A673 (cell line): Measurements from ENCODE around the gene MSANTD2. TPM values are rescaled to one million over a fixed set of nuclear protein-coding genes. Genes with fewer than 3 reads are reported as not detected.

Experiments
- BruUV-seq: library from RNA; stranded (reverse); fragments of 400-500 nt; replicated peaks from 2 replicates; lab custom pipeline; 2021; lab: Mats Ljungman, UMichigan
- CTCF ChIA-PET: fragments of 300-600 bp; sonication (Branson Sonifier 250); formaldehyde crosslinking; loops from one replicate; lab custom pipeline; 2022; ENCODE audit warnings: antibody characterized with exemption; lab: Charles Lee
- POLR2A ChIA-PET: fragments of 300-600 bp; sonication (Branson Sonifier 250); formaldehyde crosslinking; loops from one replicate; lab custom pipeline; 2022; ENCODE audit warnings: antibody characterized with exemption; ENCODE audit not compliant: low non-redundant PET; lab: Charles Lee
- DNase-seq: peaks from one replicate; pipeline ENCODE4 v3.0.0-alpha.2; 2015; ENCODE audit warnings: low spot score
- H3K27ac ChIP-seq: fragments of 200-600 bp; sonication (generic); 2 replicates; pipeline ENCODE4 v1.5.1; 2016; ENCODE audit warnings: mixed run types, low read depth, mild to moderate bottlenecking, mixed read lengths, antibody characterized with exemption, low read length; ENCODE audit not compliant: poor library complexity, severe bottlenecking
- H3K27me3 ChIP-seq: fragments of 200-600 bp; sonication (generic); replicated peaks from 2 replicates; pipeline ENCODE4 v1.6.1; 2017; ENCODE audit warnings: mixed run types, low read depth, mild to moderate bottlenecking, mixed read lengths, antibody characterized with exemption, low read length; ENCODE audit not compliant: insufficient read depth, poor library complexity
- H3K36me3 ChIP-seq: fragments of 200-600 bp; sonication (generic); 2 replicates; pipeline ENCODE4 v1.6.1; 2016; ENCODE audit warnings: mixed run types, mild to moderate bottlenecking, mixed read lengths, antibody characterized with exemption, low read length; ENCODE audit not compliant: insufficient read depth, poor library complexity, severe bottlenecking
- H3K4me1 ChIP-seq: fragments of 200-600 bp; sonication (generic); 2 replicates; pipeline ENCODE4 v1.6.1; 2017; ENCODE audit warnings: mixed run types, mild to moderate bottlenecking, mixed read lengths, antibody characterized with exemption, low read length; ENCODE audit not compliant: insufficient read depth, poor library complexity, severe bottlenecking
- H3K4me3 ChIP-seq: fragments of 200-600 bp; sonication (generic); 2 replicates; pipeline ENCODE4 v1.5.1; 2016; ENCODE audit warnings: low read depth, mixed run types, mild to moderate bottlenecking, mixed read lengths, low read length; ENCODE audit not compliant: poor library complexity, severe bottlenecking
- H3K9me3 ChIP-seq: fragments of 200-600 bp; sonication (generic); 2 replicates; pipeline ENCODE4 v1.6.1; 2016; ENCODE audit warnings: mixed run types, low read depth, mild to moderate bottlenecking, mixed read lengths, antibody characterized with exemption, low read length; ENCODE audit not compliant: poor library complexity, severe bottlenecking
- CTCF ChIP-seq: fragments of 300-800, 200-600 bp; sonication (generic); conservative IDR thresholded peaks from 2 replicates; pipeline ENCODE4 v1.5.1; 2017; ENCODE audit warnings: low read depth, mild to moderate bottlenecking, antibody characterized with exemption, low read length, moderate library complexity, mixed read lengths
- EZH2 ChIP-seq: fragments of 200-600 bp; sonication (generic); IDR thresholded peaks from 2 replicates; pipeline ENCODE4 v1.6.1; 2017; ENCODE audit warnings: borderline replicate concordance, low read depth, mild to moderate bottlenecking, mixed read lengths, antibody characterized with exemption, low read length; ENCODE audit not compliant: poor library complexity, severe bottlenecking
- intact Hi-C: fragments of 100-400 bp; cut with micrococcal nuclease; formaldehyde crosslinking; loops from one replicate; pipeline ENCODE4 v1.10.0; 2022; ENCODE audit not compliant: unreplicated experiment
- total RNA-seq: library from RNA; stranded (reverse); gene quantifications from 2 replicates; pipeline ENCODE4 v1.2.3, GENCODE V29; 2021

The MSANTD2 gene
- total RNA-seq, 1 experiment from 2014 or later: 33.3 TPM

GRCh38 chr11:124798991-124799347 lies 1.2 kb downstream of the MSANTD2 start:
- peak; percentile 50 for DNase-seq
- intact Hi-C loops: no loop called here
- Histone ChIP-seq H3K4me1 (peaks cover 37% of the 10 kb centered on the region), H3K27ac (peak overlapping the region; percentile 99), H3K4me3 (peak overlapping the region; percentile 97), H3K9me3 (no peaks in the 10 kb centered on the region), H3K36me3 (no peaks in the 10 kb centered on the region), H3K27me3 (no peaks in the 10 kb centered on the region)
- ChIA-PET CTCF (interaction anchor here (0.6 to 1.1 kb wide), 3 partner anchors 39 to 191 kb away, joined by 3 to 9 read pairs (median 4); no protein-coding TSS in a partner anchor), POLR2A (interaction anchor here (0.6 to 0.8 kb wide), 3 partner anchors 197 to 1556 kb away, joined by 3 to 10 read pairs (median 5); no protein-coding TSS in a partner anchor)
- no TSS peak for BruUV-seq
- TF ChIP-seq CTCF (no peak), EZH2 (no peak)

- POLR2A ChIA-PET: no interaction called here
- intact Hi-C loops: no loop called here
- no TSS peak for BruUV-seq
Measured at GRCh38 chr11:124796312-124796711, 3.9 kb downstream of the MSANTD2 start.

DNA sequence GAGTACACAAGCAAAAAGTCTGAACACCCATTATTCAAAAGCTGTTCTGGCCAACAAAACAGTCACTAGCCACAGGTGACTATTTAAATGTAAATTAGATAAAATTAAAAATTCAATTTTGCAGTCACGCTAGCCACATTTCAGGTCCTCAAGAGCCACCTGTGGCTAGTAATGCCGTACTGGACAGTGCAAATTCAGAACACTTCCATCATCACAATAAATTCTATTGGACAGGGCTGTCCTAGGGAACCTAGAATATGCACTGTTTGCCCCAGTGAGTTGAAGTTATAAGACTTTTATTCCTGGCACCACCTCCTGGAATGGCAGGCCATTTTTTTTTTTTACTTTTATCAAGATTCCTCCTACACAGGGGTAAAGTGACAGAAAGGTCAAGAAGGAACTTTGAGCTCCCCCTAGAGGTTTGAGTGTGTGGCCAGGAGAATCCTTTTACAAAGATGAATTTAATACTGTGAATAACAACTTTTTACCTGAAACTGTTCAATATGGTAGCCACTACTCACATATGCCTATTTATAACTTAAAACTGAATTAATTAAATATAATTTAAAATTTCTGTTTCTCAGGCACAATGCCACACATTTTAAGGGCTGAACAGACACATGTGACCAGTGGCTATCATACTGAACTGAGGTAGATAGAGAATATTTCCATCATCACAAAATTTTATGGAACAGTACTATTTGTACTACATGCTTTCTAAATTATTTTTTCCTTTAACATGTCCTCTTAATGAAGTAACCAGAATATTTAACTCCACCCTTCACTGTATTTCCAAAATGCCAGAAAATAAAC lies 6.5 kb downstream of the MSANTD2 start:
- TF ChIP-seq EZH2 (no peak), CTCF (peak; percentile 88)
- Histone ChIP-seq H3K27ac (no peak overlapping the region), H3K9me3 (no peaks in the 10 kb centered on the region), H3K4me3 (no peak overlapping the region), H3K27me3 (no peaks in the 10 kb centered on the region), H3K36me3 (no peaks in the 10 kb centered on the region), H3K4me1 (peaks cover 36% of the 10 kb centered on the region)
- ChIA-PET POLR2A (interaction anchor here (0.6 to 0.7 kb wide), 2 partner anchors 77 to 160 kb away, joined by 3 to 8 read pairs; no protein-coding TSS in a partner anchor), CTCF (interaction anchor here (0.5 to 1.4 kb wide), 17 partner anchors 10 to 257 kb away, joined by 3 to 8 read pairs (median 3); partner anchors contain the start of gene ESAM)
- intact Hi-C loops: no loop called here
- DNase-seq: peak; percentile 76
- no TSS peak for BruUV-seq

More at GRCh38 chr11:124796312-124796711, 3.9 kb downstream of the MSANTD2 start:
- CTCF ChIA-PET: no interaction called here
- Histone ChIP-seq H3K9me3 (no peaks in the 10 kb centered on the region), H3K36me3 (no peaks in the 10 kb centered on the region), H3K27me3 (no peaks in the 10 kb centered on the region), H3K4me3 (no peak overlapping the region), H3K27ac (no peak overlapping the region), H3K4me1 (peaks cover 42% of the 10 kb centered on the region)
- DNase-seq: no peak
- no peak for TF ChIP-seq EZH2
